Ovary (tissue), 9 donors: ENCODE data around the gene CCR4. TPM values are rescaled to one million over a fixed set of nuclear protein-coding genes. Genes with fewer than 3 reads are reported as not detected.

Experiments
- DNase-seq, 5 donors: peaks; one replicate each; pipeline ENCODE4 v3.0.0-alpha.2; 2019 to 2020
- H3K27ac ChIP-seq, 2 donors: fragments of 200-600 bp; one replicate each; pipeline versions ENCODE4 v1.5.1 to v1.8.0; 2019 to 2022
- H3K27me3 ChIP-seq: fragments of 200-600 bp; one replicate; pipeline ENCODE4 v1.8.0; 2022
- H3K36me3 ChIP-seq: fragments of 200-600 bp; sonication (generic); one replicate; pipeline ENCODE4 v1.5.1; 2019
- H3K4me1 ChIP-seq: one replicate; pipeline ENCODE4 v1.8.1; 2013; ENCODE audit warnings: mild to moderate bottlenecking, moderate library complexity; ENCODE audit not compliant: insufficient read depth
- H3K4me3 ChIP-seq: fragments of 200-600 bp; sonication (generic); one replicate; pipeline ENCODE4 v1.5.1; 2017
- H3K9me3 ChIP-seq, 2 donors: fragments of 200-600 bp in 1 of 2; sonication (generic) in 1 of 2; one replicate each; pipeline versions ENCODE4 v1.5.1 to v1.8.1; 2013 to 2019; ENCODE audit warnings: mild to moderate bottlenecking in 1 of 2, moderate library complexity in 1 of 2
- CTCF ChIP-seq, 3 donors: fragments of 450-650 bp in 2 of 3; fragments of 200-600 bp in 1 of 3; IDR thresholded peaks; one replicate each; pipeline versions ENCODE4 v1.5.1 to v1.8.0; 2016 to 2022; ENCODE audit warnings: antibody characterized with exemption in 3 of 3, mild to moderate bottlenecking in 1 of 3
- EP300 ChIP-seq: sonication (generic); formaldehyde crosslinking; IDR thresholded peaks from one replicate; pipeline ENCODE4 v1.6.1; 2017; ENCODE audit warnings: antibody characterized with exemption
- POLR2A ChIP-seq: fragments of 450-650 bp; IDR thresholded peaks from one replicate; pipeline ENCODE4 v1.6.1; 2017; ENCODE audit warnings: antibody characterized with exemption, mild to moderate bottlenecking, moderate library complexity
- WGBS, 3 donors: extraction: QIAGEN DNeasy Blood & Tissue Kit in 1 of 3; methylation state at CpG; one replicate each; pipeline versions ENCODE4 v1.1.5 to v1.1.7; 2013 to 2017; 5-methylcytosine and 5-hydroxymethylcytosine counted together
- intact Hi-C, 4 donors: fragments of 100-400 bp; cut with DNase I; formaldehyde crosslinking; loops; one replicate each; pipeline versions ENCODE4 v1.11.0 to v1.15.1; 2022 to 2023
- polyA plus RNA-seq, 2 donors: library from polyadenylated mRNA; stranded (reverse); fragments of 200-250 nt in 1 of 2; fragments of 350-450 nt in 1 of 2; fragmentation: Illumina TruSeq in 1 of 2; extraction: RNeasy Lipid Tissue Mini Kit (QIAGEN cat#74804) in 1 of 2; gene quantifications; one replicate each; pipeline ENCODE4 v1.2.3, GENCODE V29; 2013 to 2014
- total RNA-seq, 7 donors: library from RNA; depleted of rRNA in 2 of 7; stranded (reverse); fragments of >200 nt in 2 of 7; fragmentation: NEBNext Ultra II Directional in 3 of 7; extraction: Animal tissue kit (Norgen Biotek cat#: 25700) in 3 of 7; gene quantifications; one replicate each; pipeline versions ENCODE4 v1.1.0 to v1.2.4, GENCODE V29; 2016 to 2023
- donor health status: DM: no; HTN: no; CAD: no; lungs with moderate emphysema.
- donor health status: DM: no; HTN: no; CAD: no.
- donor health status: Bipolar disorder and iron deficiency.
- donor health status: DM: yes; HTN: yes; CAD: no.
- donor health status: DM: no; HTN: no; CAD: no.
- donor health status: DM: yes; HTN: yes; CAD: no.

Gene CCR4
- total and polyA plus RNA-seq, 9 donors = 0.02 to 0.45 (median 0.16) TPM; not detected in 3

GRCh38 chr3:32995098-32995497, 43.7 kb downstream of the CCR4 start:
- Histone ChIP-seq H3K9me3 (no peaks in the 10 kb centered on the region), H3K27ac (no peak overlapping the region), H3K4me3 (no peak overlapping the region), H3K4me1 (no peaks in the 10 kb centered on the region), H3K27me3 (no peaks in the 10 kb centered on the region), H3K36me3 (no peaks in the 10 kb centered on the region)
- TF ChIP-seq EP300 (no peak), CTCF (IDR thresholded peaks at IDR 0.05) (no peak), POLR2A (no peak)
- DNase-seq = no peak
- intact Hi-C loops = no loop called here
- 62 to 67% (median 62%) methylated on average over 4 of the region's 4 CpGs for WGBS, 3 donors

- Histone ChIP-seq H3K27ac (no peak overlapping the region), H3K9me3 (no peaks in the 10 kb centered on the region), H3K27me3 (no peaks in the 10 kb centered on the region), H3K36me3 (no peaks in the 10 kb centered on the region), H3K4me1 (no peaks in the 10 kb centered on the region), H3K4me3 (no peak overlapping the region)
- TF ChIP-seq POLR2A (no peak), EP300 (no peak), CTCF (IDR thresholded peaks at IDR 0.05) (no peak)
- no peak for DNase-seq
- intact Hi-C loops = no loop called here
- 80 to 84% (median 81%) methylated on average over 5 of the region's 5 CpGs for WGBS, 3 donors
Measured at GRCh38 chr3:32996048-32996754, 44.8 kb downstream of the CCR4 start.

GRCh38 chr3:32996755-32997091, 45.3 kb downstream of the CCR4 start:
- H3K27me3 ChIP-seq = no peaks in the 10 kb centered on the region
- intact Hi-C loops = no loop called here
- no peaks in the 10 kb centered on the region for H3K36me3 ChIP-seq
- no peak for DNase-seq
- H3K9me3 ChIP-seq = no peaks in the 10 kb centered on the region
- no peak overlapping the region for H3K27ac ChIP-seq
- 88 to 95% (median 90%) methylated on average over 2 of the region's 2 CpGs for WGBS, 3 donors
- no peak overlapping the region for H3K4me3 ChIP-seq
- no peaks in the 10 kb centered on the region for H3K4me1 ChIP-seq
- TF ChIP-seq EP300 = no peak
- TF ChIP-seq POLR2A = no peak
- TF ChIP-seq CTCF (IDR thresholded peaks at IDR 0.05) = no peak

- no peak for TF ChIP-seq POLR2A
- no peak for TF ChIP-seq CTCF (IDR thresholded peaks at IDR 0.05)
- TF ChIP-seq EP300 = no peak
- DNase-seq = no peak
- H3K4me1 ChIP-seq = peaks cover 1% of the 10 kb centered on the region
- intact Hi-C loops = no loop called here
- no peak overlapping the region for H3K27ac ChIP-seq
- no peaks in the 10 kb centered on the region for H3K9me3 ChIP-seq
- 93 to 95% (median 94%) methylated on average over 10 of the region's 10 CpGs for WGBS, 3 donors
- no peaks in the 10 kb centered on the region for H3K27me3 ChIP-seq
- no peaks in the 10 kb centered on the region for H3K36me3 ChIP-seq
- no peak overlapping the region for H3K4me3 ChIP-seq
Measured at GRCh38 chr3:32998631-32999451, 47.4 kb downstream of the CCR4 start.
